Activated CD4-positive, alpha-beta T cell treated with anti-CD3 and anti-CD28 coated beads, Interleukin-2, amount 50 U/mL, for 16 hours (primary cell): Measurements from ENCODE around the gene PAGR1.
"Not testable (repeated sequence)": the region's sequence is repeated elsewhere in the genome, so short reads cannot be mapped to it uniquely, and the experiment has no call there.

ENCODE experiments used
- DNase-seq: peaks from one replicate; pipeline ENCODE4 v3.0.0-alpha.2; 2020

The PAGR1 gene

DNA sequence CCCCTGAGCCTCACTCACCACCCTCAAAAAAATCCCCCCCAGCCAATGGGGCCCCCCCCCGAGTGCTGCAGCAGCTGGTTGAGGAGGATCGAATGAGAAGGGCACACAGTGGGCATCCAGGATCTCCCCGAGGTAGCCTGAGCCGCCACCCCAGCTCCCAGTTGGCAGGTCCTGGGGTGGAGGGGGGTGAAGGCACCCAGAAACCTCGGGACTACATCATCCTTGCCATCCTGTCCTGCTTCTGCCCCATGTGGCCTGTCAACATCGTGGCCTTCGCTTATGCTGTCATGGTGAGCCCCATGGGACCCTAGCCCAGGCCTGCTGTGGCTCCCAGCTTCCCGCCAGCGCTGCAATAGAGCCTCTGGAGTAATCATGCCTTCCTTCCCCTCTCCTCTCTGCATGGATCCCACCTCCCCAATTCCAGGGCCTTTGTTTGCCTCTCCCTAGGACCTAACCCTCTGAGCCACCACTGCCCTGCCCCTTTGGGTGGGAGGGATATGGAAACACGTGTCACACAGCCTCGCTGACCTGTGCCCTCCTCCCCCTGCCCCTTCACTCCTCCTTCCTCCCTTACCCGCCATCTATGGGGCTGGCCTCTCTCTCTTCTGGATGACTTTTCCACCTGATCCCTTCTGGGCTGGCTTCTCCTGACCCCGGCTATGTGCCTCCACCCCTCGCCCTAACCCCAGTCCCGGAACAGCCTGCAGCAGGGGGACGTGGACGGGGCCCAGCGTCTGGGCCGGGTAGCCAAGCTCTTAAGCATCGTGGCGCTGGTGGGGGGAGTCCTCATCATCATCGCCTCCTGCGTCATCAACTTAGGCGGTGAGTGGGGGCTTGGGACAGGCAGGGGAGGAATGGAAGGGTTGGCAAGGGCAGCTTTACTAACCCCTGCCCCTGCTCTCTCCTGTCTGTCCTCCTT lies 2.0 kb upstream of the PAGR1 start:
- no peak for DNase-seq

DNA sequence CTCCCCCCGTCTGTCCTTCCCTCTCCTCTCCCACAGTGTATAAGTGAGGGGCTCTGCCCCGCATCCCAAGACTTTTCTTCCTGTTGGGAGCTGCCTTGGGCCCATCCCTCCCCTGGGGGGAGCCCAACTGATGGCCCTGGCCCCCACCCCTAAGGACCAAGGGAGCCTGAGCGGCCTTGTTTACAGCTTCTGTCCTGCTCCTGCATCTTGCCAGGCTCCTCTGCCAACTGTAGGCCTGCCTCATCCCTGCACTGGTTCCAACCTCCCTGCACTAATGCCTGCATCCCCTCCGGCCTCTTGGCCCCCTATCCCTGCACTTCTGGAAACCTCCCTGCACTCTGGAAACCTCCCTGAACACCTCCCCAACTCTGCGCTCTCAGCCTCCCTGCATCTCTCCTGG lies 1.4 kb upstream of the PAGR1 start:
- DNase-seq, result no peak

- DNase-seq, result no peak
Observed at GRCh38 chr16:29815032-29815721, 775 bp upstream of the PAGR1 start.

DNA sequence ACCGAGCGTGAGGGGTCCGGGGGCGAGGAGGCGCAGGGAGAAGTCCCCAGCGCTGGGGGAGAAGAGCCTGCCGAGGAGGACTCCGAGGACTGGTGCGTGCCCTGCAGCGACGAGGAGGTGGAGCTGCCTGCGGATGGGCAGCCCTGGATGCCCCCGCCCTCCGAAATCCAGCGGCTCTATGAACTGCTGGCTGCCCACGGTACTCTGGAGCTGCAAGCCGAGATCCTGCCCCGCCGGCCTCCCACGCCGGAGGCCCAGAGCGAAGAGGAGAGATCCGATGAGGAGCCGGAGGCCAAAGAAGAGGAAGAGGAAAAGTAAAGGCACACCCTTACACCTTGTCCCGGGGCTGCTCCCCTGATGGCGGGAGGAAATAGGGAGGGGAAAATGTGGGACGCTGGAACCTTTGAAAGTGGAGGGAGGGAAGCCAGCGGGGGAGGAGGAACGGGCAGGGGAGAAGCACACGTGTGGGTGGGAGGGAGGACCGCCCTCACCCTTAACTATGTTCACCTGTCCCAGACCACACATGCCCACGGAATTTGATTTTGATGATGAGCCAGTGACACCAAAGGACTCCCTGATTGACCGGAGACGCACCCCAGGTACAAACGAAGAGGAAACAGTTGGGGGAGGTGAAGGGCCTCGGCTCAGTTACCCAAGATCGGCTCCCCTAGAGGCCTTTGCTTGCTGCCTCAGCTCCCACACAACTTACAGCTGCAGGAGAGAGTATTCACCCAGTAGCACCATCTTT lies 916 bp downstream of the PAGR1 start:
- peak; percentile 74 for DNase-seq

DNA sequence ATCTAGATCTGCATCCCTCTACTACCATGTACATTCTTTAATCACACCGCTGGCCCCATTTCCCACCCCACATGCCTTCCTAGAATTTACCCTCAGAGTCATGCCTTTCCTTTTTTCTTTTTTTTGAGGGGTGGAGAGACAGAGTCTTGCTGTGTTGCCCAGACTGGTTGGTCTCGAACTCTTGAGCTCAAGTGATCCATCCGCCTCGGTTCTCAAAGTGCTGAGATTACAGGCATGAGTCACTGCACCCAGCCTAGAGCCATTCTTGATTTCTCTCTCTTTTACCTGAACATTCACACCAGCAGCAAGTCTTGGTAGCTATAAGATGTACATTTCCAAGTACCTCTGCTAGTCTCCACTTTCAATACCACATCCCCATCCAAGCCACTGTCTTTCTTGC lies 2.1 kb downstream of the PAGR1 start:
- DNase-seq, result no peak

DNA sequence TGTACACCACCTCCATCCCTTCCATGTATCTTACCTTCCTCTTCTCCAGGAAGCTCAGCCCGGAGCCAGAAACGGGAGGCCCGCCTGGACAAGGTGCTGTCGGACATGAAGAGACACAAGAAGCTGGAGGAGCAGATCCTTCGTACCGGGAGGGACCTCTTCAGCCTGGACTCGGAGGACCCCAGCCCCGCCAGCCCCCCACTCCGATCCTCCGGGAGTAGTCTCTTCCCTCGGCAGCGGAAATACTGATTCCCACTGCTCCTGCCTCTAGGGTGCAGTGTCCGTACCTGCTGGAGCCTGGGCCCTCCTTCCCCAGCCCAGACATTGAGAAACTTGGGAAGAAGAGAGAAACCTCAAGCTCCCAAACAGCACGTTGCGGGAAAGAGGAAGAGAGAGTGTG lies 3.6 kb downstream of the PAGR1 start:
- no peak for DNase-seq

DNA sequence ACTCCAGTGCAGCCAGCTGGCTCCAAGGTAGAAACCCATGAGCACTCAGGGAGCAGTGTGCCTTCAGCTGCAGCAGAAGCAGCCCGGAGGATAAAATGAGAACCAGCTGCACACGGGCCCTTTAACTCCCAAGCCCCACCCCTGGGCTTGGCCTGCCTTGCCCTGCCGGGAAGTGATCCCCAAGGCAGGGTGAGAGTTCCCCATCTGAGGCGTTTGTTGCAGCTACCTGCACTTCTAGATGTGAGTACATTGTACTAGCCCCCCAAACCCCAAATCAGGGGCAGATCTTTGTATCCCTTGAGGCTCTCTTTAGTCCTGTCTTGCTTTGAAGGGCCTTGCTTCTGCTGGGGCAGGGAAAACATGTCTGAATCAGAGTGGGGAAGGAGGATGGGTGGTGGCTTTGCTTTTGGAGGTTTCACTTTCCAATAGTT lies 4.3 kb downstream of the PAGR1 start, which contains the start of gene MVP:
Gene MVP (plus strand): TSS at position 192 of the 431 bp plus-strand sequence. CDS start 10,088 bp downstream, outside the sequence.
- peak; percentile 72 for DNase-seq

- DNase-seq, result no peak
Observed at GRCh38 chr16:29820730-29821642, 5.0 kb downstream of the PAGR1 start.

GRCh38 chr16:29821643-29822115 lies 5.7 kb downstream of the PAGR1 start:
- DNase-seq, result no peak

DNA sequence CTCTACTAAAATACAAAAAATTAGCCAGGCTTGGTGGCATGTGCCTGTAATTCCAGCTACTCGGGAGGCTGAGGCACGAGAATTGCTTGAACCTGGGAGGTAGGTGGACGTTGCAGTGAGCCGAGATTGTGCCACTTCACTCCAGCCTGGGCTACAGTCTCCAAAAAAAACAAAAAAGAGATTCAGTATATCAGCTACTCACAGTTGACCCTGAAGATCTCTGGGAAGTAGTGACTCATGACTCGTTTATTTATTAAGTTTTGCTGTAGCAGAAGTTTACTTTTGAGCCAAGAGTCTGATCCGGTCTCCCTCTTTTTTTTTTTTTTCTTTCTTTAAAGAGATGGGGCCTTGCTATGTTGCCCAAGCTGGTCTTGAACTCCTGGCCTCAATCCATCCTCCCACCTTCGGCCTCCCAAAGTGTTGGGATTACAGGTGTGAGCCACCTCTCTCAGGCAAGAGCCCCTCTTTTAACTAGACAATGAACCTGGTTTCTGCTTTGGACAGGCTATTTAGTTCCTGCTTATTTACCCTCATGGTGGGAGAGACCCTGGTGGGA lies 8.7 kb downstream of the PAGR1 start:
- DNase-seq, result no peak

GRCh38 chr16:29825145-29826044 lies 9.4 kb downstream of the PAGR1 start:
- DNase-seq, result peak; percentile 86

GRCh38 chr16:29826342-29826695 lies 10.4 kb downstream of the PAGR1 start:
- DNase-seq, result no peak

- DNase-seq, result no peak
Observed at GRCh38 chr16:29830774-29831173, 14.8 kb downstream of the PAGR1 start.

DNA sequence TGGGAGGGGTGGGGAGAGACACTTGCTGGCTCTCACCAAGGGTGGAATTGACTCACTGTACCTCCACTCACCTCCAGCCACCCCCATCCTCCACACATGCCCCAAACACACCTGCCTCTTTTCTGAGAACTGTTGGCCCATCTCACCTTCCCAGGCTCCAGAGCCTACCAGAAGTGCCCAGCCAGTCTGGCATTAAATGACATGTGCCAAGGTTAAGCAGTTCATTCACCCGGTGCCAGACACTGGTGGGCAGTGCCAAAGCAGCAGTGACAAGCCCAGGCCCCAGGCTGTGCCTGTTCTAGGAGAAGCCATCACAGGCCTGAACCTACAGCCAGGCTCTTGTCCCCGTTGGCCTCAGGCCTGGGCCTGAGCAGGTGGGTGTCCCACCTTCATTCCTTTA lies 15.5 kb downstream of the PAGR1 start:
- DNase-seq, result no peak

- not testable (repeated sequence) for DNase-seq
Observed at GRCh38 chr16:29833219-29833618, 17.3 kb downstream of the PAGR1 start.

GRCh38 chr16:29834079-29834478 lies 18.1 kb downstream of the PAGR1 start:
- no peak for DNase-seq

DNA sequence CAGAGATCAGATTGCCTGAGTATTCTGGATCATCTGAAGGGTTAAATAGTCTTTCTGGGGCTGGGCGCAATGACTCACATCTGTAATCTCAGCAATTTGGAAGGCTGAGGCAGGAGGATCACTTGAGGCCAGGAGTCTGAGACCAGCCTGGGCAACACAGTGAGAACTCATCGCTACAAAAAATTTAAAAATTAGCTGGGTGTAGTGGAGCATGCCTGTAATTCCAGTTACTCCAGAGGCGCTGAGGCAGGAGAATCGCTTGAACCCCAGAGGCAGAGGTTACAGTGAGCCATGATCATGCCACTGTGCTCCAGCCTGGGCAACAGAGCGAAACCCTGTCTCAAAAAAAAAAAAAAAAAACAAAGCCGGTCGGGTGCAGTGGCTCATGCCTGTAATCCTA lies 20.0 kb downstream of the PAGR1 start:
- no peak for DNase-seq

DNA sequence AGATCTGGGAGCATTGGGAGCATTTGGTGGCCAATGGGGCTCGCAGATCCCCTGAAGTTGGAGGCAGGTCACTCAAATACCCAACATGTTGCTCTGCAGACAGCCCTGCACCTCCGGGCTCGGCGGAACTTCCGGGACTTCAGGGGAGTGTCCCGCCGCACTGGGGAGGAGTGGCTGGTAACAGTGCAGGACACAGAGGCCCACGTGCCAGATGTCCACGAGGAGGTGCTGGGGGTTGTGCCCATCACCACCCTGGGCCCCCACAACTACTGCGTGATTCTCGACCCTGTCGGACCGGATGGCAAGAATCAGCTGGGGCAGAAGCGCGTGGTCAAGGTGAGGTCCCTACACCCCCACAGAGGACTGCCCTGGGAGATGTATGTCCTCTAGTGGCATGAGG lies 20.7 kb downstream of the PAGR1 start:
- no peak for DNase-seq

- no peak for DNase-seq
Observed at GRCh38 chr16:29837841-29838240, 21.9 kb downstream of the PAGR1 start.

DNA sequence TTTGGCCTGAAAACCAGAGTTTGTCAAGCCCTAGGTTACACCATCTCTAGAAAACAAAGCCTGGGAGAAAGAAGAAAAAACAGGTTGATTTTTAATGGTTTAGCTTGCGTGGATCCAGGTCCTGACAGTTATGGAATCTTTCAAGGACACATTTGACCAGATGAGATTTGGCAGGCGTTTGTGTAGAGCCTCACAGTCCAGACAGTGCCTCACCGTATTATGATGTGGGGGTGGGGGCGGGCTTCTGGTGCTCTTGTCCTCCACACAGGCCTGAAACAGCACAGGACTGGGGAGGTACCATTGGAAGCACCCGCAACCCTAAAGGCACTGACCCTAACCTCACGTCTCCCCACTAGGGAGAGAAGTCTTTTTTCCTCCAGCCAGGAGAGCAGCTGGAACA lies 23.9 kb downstream of the PAGR1 start:
- DNase-seq, result no peak

DNA sequence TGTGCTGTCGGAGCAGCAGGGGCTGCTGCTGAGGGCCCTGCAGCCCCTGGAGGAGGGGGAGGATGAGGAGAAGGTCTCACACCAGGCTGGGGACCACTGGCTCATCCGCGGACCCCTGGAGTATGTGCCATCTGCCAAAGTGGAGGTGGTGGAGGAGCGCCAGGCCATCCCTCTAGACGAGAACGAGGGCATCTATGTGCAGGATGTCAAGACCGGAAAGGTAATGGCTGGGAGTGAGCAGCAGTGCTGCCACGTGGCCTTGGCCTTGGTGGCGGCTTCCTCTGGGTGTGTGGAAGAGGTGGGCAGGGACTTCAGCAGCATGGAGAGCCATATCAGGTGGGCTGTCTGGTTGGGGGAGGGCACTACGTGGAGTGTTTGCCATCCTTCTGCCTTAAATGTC lies 24.3 kb downstream of the PAGR1 start:
- DNase-seq, result no peak
